A549 (cell line): ENCODE data around the gene OSBPL6.

Experiments used
- EP300 ChIP-seq, 2 experiments: fragments of >200 bp; sonication (Bioruptor Twin); formaldehyde crosslinking; IDR thresholded peaks; 2 replicates in 1 of 2; 3 replicates in 1 of 2; pipeline ENCODE4 v1.6.1; 2016 to 2017
- POLR2A ChIP-seq: IDR thresholded peaks from 2 replicates; pipeline ENCODE4 v1.6.1; 2012; ENCODE audit warnings: mild to moderate bottlenecking, low read length
- TF ChIP-seq, protein P1 (sequence below): fragments of >200 bp; sonication (Bioruptor Twin); formaldehyde crosslinking; IDR thresholded peaks from 3 replicates; pipeline ENCODE4 v1.5.1; 2016
- TF ChIP-seq, protein P2 (sequence below): IDR thresholded peaks from 2 replicates; pipeline ENCODE4 v1.6.1; 2012

DNA sequence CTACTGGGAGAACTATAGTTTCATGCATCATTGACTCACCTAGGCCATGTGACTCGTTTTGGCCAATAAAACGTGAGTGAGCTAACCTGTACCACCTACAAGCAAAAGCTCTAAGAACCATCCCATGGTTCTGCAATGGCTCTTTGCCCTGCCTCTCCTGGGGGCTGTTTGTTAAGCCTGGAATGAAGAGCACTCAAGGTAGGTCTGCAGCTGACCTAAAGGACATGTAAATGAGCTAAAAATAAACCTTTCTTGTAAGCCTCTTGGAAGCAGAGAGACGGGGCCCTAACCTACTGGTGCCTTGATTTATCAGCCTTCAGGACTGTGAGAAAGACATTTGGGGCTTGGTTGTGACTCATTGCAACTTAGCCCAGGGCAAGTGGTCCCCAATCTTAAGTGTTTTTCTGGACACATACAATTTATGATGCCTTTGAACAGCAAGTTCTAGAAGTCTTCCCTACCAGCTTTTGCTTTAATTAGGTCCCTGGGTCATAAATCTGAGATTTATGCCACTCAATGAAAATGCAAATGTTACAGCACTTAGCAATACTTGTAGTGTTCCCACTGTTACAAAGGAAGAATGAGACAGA, 107.4 kb downstream of the OSBPL6 start:
- TF ChIP-seq, protein P1, sequence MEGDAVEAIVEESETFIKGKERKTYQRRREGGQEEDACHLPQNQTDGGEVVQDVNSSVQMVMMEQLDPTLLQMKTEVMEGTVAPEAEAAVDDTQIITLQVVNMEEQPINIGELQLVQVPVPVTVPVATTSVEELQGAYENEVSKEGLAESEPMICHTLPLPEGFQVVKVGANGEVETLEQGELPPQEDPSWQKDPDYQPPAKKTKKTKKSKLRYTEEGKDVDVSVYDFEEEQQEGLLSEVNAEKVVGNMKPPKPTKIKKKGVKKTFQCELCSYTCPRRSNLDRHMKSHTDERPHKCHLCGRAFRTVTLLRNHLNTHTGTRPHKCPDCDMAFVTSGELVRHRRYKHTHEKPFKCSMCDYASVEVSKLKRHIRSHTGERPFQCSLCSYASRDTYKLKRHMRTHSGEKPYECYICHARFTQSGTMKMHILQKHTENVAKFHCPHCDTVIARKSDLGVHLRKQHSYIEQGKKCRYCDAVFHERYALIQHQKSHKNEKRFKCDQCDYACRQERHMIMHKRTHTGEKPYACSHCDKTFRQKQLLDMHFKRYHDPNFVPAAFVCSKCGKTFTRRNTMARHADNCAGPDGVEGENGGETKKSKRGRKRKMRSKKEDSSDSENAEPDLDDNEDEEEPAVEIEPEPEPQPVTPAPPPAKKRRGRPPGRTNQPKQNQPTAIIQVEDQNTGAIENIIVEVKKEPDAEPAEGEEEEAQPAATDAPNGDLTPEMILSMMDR: no peak
- no peak for TF ChIP-seq POLR2A
- no peak for TF ChIP-seq EP300 (IDR thresholded peaks at IDR 0.05)
- TF ChIP-seq, protein P2, sequence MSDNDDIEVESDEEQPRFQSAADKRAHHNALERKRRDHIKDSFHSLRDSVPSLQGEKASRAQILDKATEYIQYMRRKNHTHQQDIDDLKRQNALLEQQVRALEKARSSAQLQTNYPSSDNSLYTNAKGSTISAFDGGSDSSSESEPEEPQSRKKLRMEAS: no peak
